OCI-M1 (cell line): ENCODE data around the gene CDK2AP2.

Experiments
- DNase-seq: peaks from one replicate; lab custom pipeline; 2025; lab: John Stamatoyannopoulos, UW

The CDK2AP2 gene

DNA sequence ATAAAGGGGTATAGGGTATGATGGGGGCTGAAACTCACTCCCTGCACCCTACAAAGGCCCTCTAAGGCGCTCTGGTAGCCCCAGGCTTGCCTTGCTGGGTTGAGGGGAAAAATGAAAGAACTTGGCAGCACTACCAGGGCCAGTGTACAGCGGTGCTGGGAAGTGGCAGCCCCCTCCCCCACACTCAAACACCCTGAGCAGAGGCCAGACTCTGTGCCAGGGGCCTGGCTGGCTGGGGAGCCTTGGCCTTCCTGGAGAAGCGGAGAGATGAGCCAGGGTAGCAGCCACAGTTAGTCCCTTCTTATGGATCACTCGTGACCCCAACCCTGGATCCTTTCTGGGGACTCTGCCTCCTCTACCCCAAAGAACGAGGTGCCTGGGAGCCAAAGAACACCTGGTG lies 41.6 kb downstream of the CDK2AP2 start:
- no peak for DNase-seq

DNA sequence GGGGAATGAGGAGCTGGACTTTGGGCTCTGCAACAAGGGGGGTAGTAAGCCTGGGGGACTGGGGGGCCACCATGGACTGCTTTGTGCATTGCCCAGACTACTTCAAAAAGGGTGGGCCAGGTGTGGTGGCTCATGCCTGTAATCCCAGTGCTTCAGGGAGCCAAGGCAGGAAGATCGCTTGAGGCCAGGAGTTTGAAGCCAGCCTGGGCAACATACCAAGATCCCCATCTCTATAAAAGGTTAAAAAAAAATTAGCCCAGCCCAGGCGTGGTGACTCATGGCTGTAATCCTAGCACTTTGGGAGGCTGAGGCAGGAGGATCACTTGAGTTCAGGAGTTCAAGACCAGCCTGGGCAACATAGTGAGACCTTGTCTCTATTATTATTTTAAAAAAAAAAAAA lies 42.4 kb downstream of the CDK2AP2 start:
- DNase-seq: peak; percentile 24

DNA sequence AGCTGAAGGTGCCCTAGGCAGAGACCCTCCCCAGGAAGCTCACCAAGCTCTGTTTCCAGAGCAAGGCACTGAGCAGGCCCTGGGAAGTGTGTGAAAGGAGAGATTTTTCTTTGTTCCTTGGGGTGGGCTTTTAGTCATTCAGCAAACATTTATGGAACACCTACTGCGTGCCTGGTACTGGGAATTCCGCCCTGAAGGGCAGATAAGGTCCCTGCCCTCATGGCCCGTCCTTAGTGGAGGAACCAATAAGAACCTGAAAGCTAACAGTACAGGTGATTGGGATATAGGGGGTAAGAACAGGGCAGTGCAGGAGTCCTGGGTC lies 42.8 kb downstream of the CDK2AP2 start:
- peak; percentile 40 for DNase-seq

DNA sequence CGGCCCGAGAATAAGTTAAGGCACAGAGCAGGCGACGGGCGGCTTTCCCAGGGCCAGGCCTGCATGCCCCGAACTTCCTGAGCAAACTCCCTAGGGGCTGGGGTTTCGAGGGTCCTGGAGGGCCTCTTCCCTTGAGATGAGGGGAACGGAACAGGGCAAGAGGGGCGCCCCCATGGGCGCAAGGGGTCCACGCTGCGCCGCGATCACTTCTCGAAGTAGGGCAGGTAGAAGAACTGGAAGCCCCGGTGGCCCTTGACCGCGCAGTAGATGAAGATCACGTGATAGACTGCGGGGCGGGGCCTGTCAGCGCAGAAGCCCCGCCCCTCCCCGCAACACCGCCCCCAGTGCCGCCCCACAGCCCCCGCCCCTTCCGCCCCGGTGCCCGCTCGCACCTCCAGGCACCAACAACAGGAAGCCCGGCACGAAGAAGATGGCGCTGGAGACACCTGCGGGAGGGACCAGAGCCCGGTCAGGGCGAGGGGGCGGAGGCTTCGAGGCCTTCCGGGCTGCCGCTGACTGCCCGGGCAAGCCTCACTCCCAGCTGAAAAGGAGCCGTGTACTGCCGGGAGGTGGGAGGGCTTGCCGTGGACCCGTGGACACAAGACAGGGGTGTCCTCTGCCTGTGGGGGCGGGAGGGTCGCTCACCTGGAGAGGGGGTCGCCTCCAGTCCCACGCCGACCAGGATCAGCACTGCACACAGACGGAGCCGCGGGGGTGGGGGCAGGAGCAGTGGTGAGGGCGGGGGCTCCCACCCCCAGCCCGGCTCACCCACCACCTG lies 43.4 kb downstream of the CDK2AP2 start:
- DNase-seq: peak; percentile 90

DNA sequence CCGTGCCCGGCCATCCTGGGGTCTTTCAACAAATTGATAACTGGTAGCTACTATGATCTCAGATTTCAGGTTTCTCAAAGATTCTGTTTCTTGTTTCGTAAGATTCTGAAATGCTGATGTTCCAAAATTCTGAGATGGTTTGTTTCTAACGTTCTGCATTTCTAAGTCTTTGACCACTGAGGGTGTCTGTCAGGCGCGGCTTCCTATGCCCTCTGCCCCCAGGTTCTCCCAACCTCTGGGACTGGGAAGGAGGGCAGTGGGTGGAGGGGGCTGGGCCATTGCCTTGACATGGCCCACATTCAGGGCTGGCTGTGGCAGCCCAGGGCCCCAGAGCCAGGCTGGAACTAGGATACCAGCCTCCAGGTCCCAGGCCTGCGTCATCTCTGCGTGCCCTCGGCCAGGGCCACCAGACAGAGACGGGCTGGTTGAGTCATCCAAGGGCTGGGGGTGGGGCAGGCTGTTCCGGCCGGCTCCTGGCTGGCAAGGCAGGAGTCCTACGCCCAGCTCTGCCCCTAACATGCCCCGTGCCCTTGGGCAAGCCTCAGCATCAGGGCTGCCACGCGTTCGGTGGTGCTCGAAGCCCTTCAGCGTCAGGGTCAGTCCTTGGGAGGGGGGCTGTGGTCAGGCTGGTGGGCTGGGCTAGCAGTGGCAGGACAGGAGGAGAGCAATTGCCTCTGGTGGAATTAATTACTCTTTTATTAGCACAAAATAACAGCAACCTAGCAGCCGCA lies 44.1 kb downstream of the CDK2AP2 start:
- DNase-seq: peak; percentile 7

DNA sequence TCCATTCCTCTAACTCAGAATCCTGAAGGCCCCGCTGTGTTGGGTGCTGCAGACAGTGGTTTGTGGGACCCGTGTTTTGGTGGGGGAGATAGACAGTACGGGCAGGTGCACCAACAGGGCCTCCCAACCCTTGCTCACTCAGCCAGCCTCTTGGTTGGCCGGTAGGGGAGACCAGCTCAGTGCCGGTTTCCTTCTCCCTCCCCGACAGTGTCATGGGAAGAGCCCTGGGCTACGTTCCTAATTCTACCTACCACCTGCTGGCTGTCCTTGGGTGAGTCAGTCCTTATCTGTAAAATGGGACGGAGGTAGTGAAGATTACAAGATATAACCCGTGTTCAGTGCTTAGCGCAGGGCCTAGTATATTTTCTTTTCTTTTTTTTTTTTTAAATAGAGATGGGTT lies 44.8 kb downstream of the CDK2AP2 start:
- DNase-seq: no peak

DNA sequence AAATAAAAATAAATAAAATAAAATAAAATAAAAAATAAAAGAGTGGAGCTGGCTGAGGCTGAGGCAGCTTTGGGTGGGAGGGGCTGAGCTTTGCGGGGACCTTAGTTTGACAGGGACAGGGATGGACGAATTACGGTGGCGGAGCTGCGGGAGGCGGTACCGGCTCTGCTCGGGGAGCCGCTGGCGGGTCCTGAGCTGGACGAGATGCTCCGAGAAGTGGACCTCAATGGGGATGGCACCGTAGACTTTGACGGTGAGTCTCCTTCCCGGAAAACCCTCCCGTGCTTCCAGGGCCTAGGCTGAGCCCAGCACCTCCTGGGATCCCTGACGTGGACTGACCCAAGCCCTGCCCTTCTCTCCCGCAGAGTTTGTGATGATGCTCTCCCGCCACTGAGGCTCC lies 49.7 kb downstream of the CDK2AP2 start:
- no peak for DNase-seq

DNA sequence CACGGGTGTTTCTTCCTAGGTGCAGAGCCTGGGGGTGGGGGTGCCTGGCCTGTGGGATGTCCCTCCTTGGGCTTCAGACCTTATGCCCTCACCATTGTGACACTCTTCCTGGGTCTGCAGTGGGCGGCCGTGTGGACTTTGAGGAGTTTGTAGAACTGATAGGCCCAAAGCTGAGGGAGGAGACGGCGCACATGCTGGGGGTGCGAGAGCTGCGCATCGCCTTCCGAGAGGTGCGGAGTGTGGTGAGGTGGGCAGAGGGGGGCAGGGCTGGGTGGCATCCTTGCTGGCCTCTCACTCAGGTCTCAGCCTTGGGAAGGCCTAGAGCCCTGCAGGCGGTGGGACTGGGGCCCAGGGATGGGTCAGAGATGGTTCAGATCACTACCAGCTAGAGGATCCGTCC lies 50.5 kb downstream of the CDK2AP2 start:
- no peak for DNase-seq
